NCI-H345 treated with DMSO at 0.1 percent for 48 hours (cell line): ENCODE measurements around the gene ATG10.

ENCODE experiments used
- DNase-seq: peaks from one replicate; lab custom pipeline; 2025; ENCODE audit not compliant: unreplicated experiment; lab: John Stamatoyannopoulos, UW

Gene ATG10

DNA sequence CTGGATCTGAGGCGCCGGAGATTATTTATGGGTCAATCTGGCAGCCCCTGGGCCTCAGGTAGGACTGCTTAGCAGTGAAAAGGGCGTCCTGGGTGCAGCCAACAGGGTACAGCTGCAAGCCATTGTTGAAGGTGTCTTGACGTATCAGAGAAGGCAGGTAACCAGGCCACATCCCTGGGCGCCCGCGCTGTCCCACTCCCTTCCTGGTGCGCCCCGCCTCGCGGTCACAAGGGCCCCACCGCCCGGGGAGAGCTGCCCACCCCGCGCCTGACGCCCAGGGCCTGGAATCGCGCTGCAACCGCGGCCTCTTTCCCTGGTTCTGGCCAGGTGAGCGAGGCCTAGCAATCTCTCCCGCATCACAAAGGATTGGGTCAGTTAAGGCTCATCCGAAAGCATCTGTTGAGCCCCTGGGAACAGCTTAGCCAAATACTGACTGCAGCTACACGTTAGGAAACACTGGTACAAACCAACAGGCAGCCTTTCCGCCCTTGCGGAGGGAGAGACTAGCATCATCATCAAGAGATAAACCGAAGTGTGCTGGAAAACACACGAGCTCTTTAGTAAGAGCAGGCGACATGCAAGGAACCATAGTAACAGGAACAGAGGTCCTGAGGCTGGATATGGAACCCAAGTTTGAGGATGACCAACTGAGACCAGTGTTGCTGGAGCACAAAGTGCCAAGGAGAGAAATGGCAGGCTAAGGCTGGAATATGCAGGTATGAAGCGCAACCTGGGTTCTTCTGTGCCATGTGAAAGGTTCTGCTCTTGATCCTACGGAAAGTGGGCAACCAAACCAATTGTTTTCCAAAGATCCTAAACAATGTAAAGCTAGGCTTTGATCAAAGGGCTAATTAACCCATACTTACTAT, 302.8 kb downstream of the ATG10 start:
- no peak for DNase-seq

DNA sequence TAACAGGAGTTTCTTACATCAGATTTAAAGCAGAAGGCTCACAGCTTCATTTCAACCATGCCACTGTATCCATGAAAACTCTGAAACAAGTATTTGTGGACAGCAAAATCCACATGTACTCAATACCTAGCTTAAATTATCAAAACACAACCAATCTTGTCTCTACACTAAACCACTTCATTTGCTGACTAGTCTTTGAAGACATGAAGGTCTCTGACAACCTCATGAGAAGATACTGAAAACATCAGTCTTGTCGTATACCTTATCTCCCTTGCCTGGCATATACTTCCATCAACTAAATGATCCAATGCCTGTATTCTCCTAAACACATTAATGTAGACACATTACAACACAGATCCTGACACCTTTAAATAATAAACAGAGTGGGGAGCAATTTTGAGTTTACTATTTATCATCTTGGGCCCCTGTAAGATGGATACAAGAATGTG, 303.4 kb downstream of the ATG10 start:
- DNase-seq: no peak

DNA sequence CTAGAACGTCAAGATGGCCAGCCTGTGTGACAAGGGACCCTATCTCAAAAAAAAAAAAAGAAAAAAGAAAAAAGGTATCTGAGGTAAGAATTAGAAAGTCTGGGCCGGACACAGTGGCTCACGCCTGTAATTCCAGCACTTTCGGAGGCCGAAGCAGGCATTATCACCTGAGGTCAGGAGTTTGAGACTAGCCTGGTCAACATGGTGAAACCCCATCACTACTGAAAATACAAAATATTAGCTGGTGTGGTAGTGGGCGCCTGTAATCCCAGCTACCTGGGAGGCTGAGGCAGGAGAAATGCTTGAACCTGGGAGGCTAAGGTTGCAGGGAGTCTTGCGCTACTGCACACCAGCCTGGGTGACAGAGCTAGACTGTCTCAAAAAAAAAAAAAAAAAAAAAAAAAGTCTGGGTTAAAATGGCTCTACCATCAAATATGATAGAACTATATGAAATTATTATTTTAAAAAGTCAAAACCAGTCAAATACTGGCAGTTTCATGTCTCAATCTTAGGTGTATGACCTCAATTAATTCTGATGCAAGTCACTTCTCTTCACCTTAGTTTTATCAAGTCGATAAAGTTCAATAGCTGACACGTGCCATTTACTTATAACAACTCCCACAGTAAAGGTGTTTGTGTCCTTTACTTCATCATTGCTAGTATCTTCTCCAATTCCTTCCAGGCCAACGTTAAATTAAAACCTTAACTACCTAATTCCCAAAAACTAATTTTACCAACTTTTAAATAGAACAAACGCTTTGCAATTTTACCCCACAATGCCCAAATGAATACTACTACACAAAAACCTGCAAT, 305.2 kb downstream of the ATG10 start:
- DNase-seq: no peak

DNA sequence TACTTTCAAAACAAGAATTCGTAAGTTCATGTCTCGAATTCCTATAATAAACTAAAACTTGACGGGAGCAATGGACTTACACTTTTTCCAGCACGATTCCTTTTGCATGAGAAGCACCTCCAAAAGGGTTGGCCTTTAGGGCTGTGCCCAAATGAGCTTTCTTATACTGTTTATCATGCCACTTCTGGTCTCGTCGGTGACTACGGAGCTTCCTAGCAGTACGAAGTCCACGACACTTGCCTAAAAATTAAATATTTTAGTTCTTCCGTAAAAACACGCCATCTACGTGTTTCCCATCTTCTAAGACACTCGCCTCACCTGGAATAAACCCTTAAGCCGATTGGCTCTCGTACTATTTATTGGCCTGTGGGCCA, 305.8 kb downstream of the ATG10 start:
- no peak for DNase-seq

DNA sequence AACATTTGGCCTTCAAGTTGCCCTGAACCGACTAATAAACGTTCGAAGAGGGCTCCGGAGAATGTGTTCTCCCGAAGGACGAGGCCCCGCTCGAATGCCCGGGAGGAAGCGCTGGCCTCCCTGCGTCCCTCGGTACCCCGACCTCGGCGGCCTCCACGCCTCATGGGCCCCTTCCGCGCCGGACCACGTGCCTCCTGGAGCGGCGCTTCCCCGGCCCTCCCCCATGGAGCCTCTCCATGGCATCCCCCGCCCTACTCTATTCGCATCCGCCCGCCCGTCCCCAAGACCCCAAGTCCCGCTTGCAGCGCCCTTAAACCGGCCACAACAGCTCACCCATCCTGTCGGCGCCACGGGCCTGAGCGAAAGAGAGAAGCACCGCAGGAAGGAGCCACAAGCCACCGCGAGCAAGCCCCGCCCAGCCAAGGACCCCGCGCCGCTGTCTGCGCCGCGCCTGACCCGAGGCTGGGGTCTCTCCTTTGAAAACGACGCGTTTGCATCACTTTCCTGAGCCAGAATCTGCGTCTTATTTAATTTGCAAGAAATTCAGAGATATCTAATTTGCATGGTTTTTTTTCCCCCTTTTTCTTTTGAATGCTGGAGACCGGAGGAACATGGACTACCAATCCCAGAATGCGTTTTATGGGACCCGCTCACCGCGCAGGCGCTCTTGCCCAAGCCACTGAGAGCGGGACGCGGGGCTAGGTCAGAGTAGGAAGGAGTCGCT, 306.3 kb downstream of the ATG10 start, which contains the start of gene RPS23:
TSS of gene RPS23 (minus strand) at position 368 of the 724 bp plus-strand sequence. CDS start at position 337, 31 bp downstream.
- peak; percentile 73 for DNase-seq

DNA sequence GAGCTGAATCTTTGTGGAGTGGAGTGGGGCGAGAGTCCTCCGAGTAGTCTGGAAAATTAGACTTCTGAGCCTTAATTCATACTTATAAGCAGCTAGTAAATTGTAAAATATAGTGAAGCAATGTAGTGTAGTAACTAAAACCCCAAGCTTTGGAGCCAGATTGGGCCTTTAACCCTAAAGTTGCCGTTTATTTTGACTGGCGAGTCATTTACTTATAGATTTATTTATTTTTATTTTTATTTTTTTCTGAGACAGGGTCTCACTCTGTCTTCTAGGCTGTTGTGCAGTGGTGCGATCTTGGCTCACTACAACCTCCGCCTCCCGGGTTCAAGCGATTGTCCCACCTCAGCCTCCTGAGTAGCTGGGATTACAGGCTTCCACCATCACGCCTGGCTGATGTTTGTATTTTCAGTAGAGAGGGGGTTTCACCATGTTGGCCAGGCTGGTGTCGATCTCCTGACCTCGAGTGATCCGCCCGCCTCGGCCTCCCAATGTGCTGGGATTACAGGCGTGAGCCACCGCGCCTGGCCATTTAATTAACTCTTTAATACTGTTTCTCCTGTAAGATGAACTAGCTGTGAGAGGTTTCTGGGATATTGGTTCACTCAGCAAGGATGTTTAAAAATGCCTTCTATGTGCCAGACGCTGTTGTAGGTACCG, 307.0 kb downstream of the ATG10 start:
- DNase-seq: no peak

DNA sequence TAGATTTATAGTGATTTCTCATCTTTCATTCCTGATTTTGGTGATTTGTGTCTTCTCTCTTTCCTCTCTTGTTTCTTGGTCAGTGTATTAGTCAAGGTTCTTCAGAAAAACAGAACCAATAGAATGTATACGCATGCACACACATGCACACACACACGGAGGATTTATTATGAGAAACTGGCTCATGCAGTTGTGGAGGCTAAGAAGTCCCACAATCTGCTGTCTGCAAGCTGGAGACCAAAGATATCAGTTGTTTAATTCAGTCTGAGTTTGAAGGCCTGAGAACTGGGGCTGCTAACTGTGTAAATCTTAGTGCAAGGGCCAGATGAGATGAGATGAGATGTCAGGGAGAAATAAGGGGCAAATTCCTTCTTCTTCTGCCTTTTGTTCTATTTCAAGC, 312.1 kb downstream of the ATG10 start:
- DNase-seq: no peak

DNA sequence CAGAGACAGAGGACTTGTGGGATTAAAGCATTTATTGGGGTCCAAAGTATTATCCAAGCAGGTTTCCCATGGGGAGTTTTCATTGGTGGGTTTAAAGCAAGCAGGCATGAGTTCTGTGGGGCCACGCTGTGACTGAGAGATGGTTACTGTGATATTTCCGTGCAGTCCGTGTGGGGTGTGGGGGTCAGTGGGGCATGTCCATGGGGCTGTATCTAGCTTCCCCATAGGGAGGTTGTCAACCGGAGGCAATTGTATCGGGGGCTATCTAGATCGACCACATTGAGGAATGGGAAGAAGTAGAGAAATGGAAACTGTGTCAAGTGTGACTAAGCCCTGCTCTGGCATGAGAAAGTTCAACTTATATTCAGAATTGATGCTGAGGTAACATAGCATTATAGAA, 313.4 kb downstream of the ATG10 start:
- no peak for DNase-seq

DNA sequence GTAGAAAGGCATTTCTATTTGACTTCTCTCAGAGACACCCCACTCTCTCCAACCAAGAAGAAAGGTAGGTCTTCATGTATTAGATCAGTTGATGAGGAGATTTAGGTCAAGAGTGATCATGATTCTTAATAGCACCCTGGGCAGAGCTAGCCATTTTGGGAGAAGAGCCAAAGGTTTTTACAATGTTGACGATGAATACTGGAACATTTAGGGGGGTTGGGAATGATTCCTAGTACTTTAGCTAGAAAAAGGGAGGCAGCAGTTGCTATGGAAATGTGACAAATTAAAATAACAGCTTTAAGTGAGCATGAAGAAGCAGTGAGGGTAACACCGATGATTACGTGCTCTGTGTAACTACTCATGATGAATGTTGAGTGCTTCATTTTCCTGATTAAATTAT, 315.8 kb downstream of the ATG10 start:
- no peak for DNase-seq

DNA sequence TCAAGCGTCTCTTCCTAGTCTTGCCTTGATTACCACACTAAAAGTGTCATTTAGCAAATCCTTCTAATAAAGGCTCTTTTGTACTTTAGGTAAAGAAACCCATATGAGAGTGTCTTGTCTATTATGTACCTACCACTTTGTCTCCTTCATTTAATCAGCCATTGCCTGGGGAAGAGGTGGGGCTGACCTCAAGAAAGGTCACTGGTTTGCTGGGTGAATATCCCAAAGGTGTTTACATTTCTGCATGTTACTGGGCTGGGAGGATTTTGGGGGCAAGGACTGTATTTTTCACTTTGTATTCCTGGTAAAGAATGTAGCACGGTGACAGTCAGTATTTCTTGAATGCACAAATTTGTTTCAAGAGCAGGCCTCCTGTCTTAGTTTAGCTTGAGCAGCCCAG, 318.2 kb downstream of the ATG10 start:
- no peak for DNase-seq

DNA sequence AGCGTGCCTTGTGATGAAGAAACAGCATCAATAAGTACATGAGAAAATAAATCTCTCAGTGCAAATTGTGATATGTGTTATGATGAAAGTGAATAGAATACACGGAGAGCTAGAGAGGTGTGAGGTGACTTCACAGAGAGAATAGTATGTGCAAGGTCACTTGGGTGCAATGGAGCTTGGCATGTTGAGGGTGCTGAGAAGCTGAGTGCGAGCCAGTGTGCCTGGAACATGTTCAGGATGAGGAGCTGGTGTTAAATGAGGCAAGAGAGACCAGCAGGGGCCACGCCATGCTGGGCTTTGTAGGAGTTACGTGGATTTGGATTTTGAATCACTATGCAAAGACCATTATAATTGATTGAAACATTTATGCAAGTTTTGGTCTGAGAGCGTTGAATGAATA, 319.1 kb downstream of the ATG10 start:
- peak; percentile 15 for DNase-seq

DNA sequence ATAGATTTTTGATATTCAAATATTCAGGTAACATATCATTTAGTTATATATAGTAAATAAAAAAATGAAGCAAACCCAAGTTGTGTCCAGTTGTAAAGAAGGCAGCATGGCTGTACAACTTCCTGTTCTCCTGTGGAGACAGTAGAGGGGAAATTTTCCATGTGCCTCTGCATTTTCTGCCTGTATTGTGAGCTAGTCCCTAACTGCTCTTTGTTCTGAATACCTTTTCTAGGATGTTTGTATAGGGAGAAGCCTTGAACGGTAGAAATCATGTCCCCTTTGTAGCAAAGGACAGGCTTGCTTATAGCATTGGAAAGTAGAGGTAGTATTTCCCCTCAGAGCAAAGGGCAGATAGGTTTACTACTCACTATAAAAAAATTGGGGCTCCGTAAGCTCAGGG, 319.6 kb downstream of the ATG10 start:
- no peak for DNase-seq

DNA sequence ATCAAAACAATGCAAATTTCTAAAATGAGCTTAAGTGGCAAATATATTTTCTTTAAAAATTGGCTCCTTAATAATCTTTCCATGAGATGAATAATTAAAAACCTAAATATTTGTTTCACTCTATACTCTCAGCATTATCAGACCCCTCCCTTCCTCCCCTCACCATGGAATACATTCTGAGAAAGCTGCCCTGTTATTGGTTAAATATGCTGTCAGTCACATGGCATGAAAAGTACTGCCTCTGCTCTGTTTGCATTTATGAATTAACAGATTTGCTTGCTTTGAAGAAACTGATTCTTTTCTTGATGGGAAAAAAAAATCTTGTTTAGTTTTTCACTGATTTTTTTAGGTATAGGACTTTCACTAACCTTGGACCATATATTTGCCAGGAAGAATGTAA, 323.3 kb downstream of the ATG10 start:
- no peak for DNase-seq

DNA sequence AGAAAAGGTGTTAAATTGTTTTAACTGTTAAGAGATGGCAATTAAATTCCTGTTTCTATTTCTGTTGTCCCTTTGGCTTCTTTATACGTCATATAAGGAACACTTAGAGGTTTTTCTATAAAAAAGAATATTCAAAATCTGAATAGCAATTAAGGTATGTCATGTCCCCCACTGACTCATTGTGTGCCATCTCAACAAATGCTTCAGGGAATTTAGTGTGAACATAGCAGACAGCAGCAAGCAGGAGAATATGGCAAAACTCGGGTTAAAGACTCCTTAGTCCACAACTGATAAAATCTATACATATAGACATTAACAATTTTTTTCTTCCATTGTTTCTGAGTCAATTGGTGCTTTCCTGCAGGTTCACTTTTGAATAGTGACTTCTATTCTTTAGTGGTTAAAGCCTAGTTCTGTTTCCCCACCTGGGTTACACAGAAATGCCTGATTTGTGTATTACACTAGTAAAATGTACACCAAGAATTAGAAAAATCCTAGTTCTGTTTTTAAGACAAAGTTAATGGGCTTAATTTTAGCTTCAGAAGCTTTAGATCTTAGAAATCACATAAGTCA, 324.2 kb downstream of the ATG10 start:
- no peak for DNase-seq

DNA sequence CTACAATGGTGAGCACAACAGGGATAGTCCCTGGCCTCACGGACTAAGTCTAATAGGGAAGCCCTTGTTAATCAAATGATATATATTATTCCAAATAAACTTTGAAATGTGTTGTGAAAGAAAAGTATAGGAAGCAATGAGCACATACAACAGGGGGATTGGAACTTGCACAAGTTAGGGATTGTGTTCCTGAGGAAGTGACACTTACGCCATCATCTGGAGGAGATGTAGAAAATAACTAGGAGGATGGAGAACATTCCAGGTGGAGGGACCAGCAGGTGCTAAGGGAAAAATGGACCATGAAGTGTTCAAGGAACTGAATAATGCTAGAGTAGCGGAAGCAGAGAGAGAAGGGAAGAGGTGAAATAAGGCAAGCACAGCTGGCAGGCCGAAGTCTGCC, 325.1 kb downstream of the ATG10 start:
- DNase-seq: no peak

DNA sequence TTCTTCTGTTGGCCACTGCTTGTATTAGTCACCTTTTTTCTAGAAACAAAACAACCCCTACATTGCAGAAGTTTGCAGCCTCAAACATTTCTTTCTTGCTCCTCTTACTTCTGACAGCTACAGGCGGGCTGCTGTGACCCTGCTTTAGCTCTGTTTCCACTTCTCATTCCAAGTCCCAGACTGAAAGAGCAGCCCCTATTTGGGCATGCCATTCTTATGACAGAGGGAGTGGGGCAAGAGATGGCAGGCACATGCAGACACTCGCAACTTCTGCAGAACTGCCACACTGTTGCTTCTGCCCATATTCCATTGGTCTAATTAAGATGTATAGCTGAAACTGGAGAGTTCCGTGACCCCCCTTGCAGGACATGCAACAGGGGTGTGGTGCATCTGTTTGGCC, 325.9 kb downstream of the ATG10 start:
- no peak for DNase-seq

DNA sequence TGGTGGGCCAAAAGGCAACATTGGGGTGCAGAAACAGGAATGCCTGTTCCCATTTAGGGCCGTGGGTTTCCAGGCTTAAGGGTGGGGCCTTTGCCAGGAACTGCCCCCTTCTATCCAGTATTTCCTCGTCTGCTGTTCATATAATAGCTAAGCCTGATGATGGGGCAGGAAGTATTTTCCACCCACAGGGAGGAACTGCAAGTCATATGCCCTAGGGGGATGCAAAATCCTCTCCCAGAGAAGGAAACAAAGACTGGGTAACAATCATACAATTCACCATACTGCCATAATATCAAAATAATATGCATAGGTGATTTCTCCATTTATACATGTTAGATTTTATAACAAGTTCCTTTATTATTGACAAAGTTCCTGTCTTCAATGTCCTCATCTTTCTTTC, 326.8 kb downstream of the ATG10 start:
- DNase-seq: no peak

DNA sequence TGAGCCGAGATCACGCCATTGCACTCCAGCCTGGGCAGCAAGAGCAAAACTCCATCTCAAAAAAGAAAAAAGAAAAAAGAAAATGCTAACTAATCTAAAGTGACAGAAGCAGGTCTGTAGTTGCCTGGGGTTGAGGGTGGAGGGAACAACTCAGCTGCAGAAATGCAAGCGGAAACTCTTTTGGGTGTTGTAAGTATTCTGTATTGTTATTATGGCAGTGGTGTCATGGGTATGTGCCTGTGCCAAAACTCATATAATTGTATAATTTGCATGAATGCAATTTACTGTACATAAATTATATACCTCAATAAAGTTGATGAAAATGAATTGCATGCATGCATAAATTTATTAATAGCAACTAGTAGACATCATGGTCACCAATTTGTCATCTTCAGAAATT, 329.4 kb downstream of the ATG10 start:
- DNase-seq: no peak
